Measurements from ENCODE around the gene RPL35. TPM values are rescaled to one million over a fixed set of nuclear protein-coding genes. Genes with fewer than 3 reads are reported as not detected.

RPL35 gene
- total RNA-seq, 2 experiments from 2014 or later: 2,083 to 2,096 TPM

- Mint-ChIP-seq H3K36me3 (no peaks in the 10 kb centered on the region), H3K27me3 (peaks cover 2% of the 10 kb centered on the region), H3K4me3 (no peak overlapping the region), H3K27ac (no peak overlapping the region), H3K4me1 (ENCODE audit: low read depth) (no peaks in the 10 kb centered on the region), H3K9me3 (no peaks in the 10 kb centered on the region)
- ChIA-PET CTCF (no interaction called here), POLR2A (no interaction called here)
- no peak for DNase-seq
- intact Hi-C loops (cut with micrococcal nuclease): no loop called here
Observed at GRCh38 chr9:124830593-124830992, 31.2 kb downstream of the RPL35 start.

GRCh38 chr9:124829334-124829669 is 32.5 kb downstream of the RPL35 start:
- H3K27ac Mint-ChIP-seq: no peak overlapping the region
- intact Hi-C loops (cut with micrococcal nuclease): no loop called here
- POLR2A ChIA-PET: no interaction called here

GRCh38 chr9:124828489-124829333 is 33.0 kb downstream of the RPL35 start:
- H3K27ac Mint-ChIP-seq: no peak overlapping the region
- H3K4me3 Mint-ChIP-seq: no peak overlapping the region
- ChIA-PET CTCF (no interaction called here), POLR2A (no interaction called here)
- no peaks in the 10 kb centered on the region for H3K27me3 Mint-ChIP-seq
- intact Hi-C loops (cut with micrococcal nuclease): no loop called here
- no peaks in the 10 kb centered on the region for H3K9me3 Mint-ChIP-seq
- H3K4me1 Mint-ChIP-seq (ENCODE audit: low read depth): no peaks in the 10 kb centered on the region
- no peaks in the 10 kb centered on the region for H3K36me3 Mint-ChIP-seq
- DNase-seq: no peak

More at GRCh38 chr9:124829334-124829669, 32.5 kb downstream of the RPL35 start:
- Mint-ChIP-seq H3K4me3 (no peak overlapping the region), H3K4me1 (ENCODE audit: low read depth) (no peaks in the 10 kb centered on the region), H3K36me3 (no peaks in the 10 kb centered on the region), H3K27me3 (peaks cover under 1% of the 10 kb centered on the region), H3K9me3 (no peaks in the 10 kb centered on the region)
- CTCF ChIA-PET: interaction anchor here (0.7 kb wide), 1 partner anchor 55 kb away, joined by 4 read pairs; no protein-coding TSS in a partner anchor
- no peak for DNase-seq

GRCh38 chr9:124820698-124821623 is 40.8 kb downstream of the RPL35 start:
- intact Hi-C loops (cut with micrococcal nuclease): no loop called here
- POLR2A ChIA-PET: no interaction called here
- Mint-ChIP-seq H3K27ac (no peak overlapping the region), H3K4me3 (no peak overlapping the region), H3K27me3 (peaks cover 15% of the 10 kb centered on the region), H3K9me3 (no peaks in the 10 kb centered on the region), H3K36me3 (no peaks in the 10 kb centered on the region), H3K4me1 (ENCODE audit: low read depth) (peaks cover 8% of the 10 kb centered on the region)
- DNase-seq: no peak
- CTCF ChIA-PET: no interaction called here

GRCh38 chr9:124818431-124819281 is 43.1 kb downstream of the RPL35 start:
- H3K27me3 Mint-ChIP-seq: peaks cover 15% of the 10 kb centered on the region
- H3K4me1 Mint-ChIP-seq (ENCODE audit: low read depth): peaks cover 8% of the 10 kb centered on the region
- H3K9me3 Mint-ChIP-seq: no peaks in the 10 kb centered on the region
- no peak overlapping the region for H3K4me3 Mint-ChIP-seq
- DNase-seq: peak; percentile 49
- no peak overlapping the region for H3K27ac Mint-ChIP-seq
- ChIA-PET POLR2A (no interaction called here), CTCF (interaction anchor here (1.3 kb wide), 1 partner anchor 35 kb away, joined by 4 read pairs; the partner anchor contains the start of gene WDR38)
- H3K36me3 Mint-ChIP-seq: no peaks in the 10 kb centered on the region
- intact Hi-C loops (cut with micrococcal nuclease): no loop called here

GRCh38 chr9:124815601-124816000 is 46.2 kb downstream of the RPL35 start:
- Mint-ChIP-seq H3K9me3 (no peaks in the 10 kb centered on the region), H3K36me3 (no peaks in the 10 kb centered on the region), H3K4me1 (ENCODE audit: low read depth) (peaks cover 8% of the 10 kb centered on the region), H3K27ac (no peak overlapping the region), H3K27me3 (peaks cover 13% of the 10 kb centered on the region), H3K4me3 (no peak overlapping the region)
- no peak for DNase-seq
- ChIA-PET POLR2A (no interaction called here), CTCF (no interaction called here)
- intact Hi-C loops (cut with micrococcal nuclease): no loop called here

GRCh38 chr9:124814164-124814535 is 47.6 kb downstream of the RPL35 start:
- H3K27ac Mint-ChIP-seq: no peak overlapping the region
- no peaks in the 10 kb centered on the region for H3K9me3 Mint-ChIP-seq
- ChIA-PET CTCF (no interaction called here), POLR2A (no interaction called here)
- intact Hi-C loops (cut with micrococcal nuclease): no loop called here
- H3K4me3 Mint-ChIP-seq: no peak overlapping the region
- H3K4me1 Mint-ChIP-seq (ENCODE audit: low read depth): peaks cover 8% of the 10 kb centered on the region
- no peaks in the 10 kb centered on the region for H3K36me3 Mint-ChIP-seq
- H3K27me3 Mint-ChIP-seq: peaks cover 13% of the 10 kb centered on the region
- no peak for DNase-seq

- intact Hi-C loops (cut with micrococcal nuclease): no loop called here
- no peak overlapping the region for H3K4me3 Mint-ChIP-seq
- no peaks in the 10 kb centered on the region for H3K9me3 Mint-ChIP-seq
Observed at GRCh38 chr9:124813501-124814163, 48.1 kb downstream of the RPL35 start.

GRCh38 chr9:124813041-124813440 is 48.7 kb downstream of the RPL35 start:
- Mint-ChIP-seq H3K4me3 (no peak overlapping the region), H3K9me3 (no peaks in the 10 kb centered on the region), H3K27me3 (peaks cover 9% of the 10 kb centered on the region), H3K36me3 (no peaks in the 10 kb centered on the region), H3K4me1 (ENCODE audit: low read depth) (peaks cover 1% of the 10 kb centered on the region), H3K27ac (no peak overlapping the region)
- intact Hi-C loops (cut with micrococcal nuclease): no loop called here
- ChIA-PET POLR2A (no interaction called here), CTCF (interaction anchor here (0.7 kb wide), 1 partner anchor 67 kb away, joined by 3 read pairs; no protein-coding TSS in a partner anchor)
- no peak for DNase-seq

More at GRCh38 chr9:124813501-124814163, 48.1 kb downstream of the RPL35 start:
- no peak for DNase-seq
- Mint-ChIP-seq H3K27me3 (peaks cover 13% of the 10 kb centered on the region), H3K4me1 (ENCODE audit: low read depth) (peaks cover 7% of the 10 kb centered on the region), H3K27ac (no peak overlapping the region), H3K36me3 (no peaks in the 10 kb centered on the region)
- POLR2A ChIA-PET: no interaction called here
- CTCF ChIA-PET: interaction anchor here (0.7 kb wide), 1 partner anchor 68 kb away, joined by 3 read pairs; no protein-coding TSS in a partner anchor

GRCh38 chr9:124812441-124812876 is 49.3 kb downstream of the RPL35 start:
- H3K27ac Mint-ChIP-seq: no peak overlapping the region
- H3K4me1 Mint-ChIP-seq (ENCODE audit: low read depth): no peaks in the 10 kb centered on the region
- DNase-seq: peak; percentile 21
- CTCF ChIA-PET: no interaction called here
- intact Hi-C loops (cut with micrococcal nuclease): no loop called here
- no peaks in the 10 kb centered on the region for H3K36me3 Mint-ChIP-seq
- POLR2A ChIA-PET: no interaction called here
- no peaks in the 10 kb centered on the region for H3K9me3 Mint-ChIP-seq
- H3K4me3 Mint-ChIP-seq: no peak overlapping the region
- H3K27me3 Mint-ChIP-seq: peaks cover 7% of the 10 kb centered on the region

GRCh38 chr9:124810663-124811355 is 50.9 kb downstream of the RPL35 start:
- no peak for DNase-seq
- Mint-ChIP-seq H3K9me3 (no peaks in the 10 kb centered on the region), H3K36me3 (no peaks in the 10 kb centered on the region), H3K4me1 (ENCODE audit: low read depth) (no peaks in the 10 kb centered on the region), H3K27me3 (no peaks in the 10 kb centered on the region), H3K27ac (no peak overlapping the region), H3K4me3 (no peak overlapping the region)
- intact Hi-C loops (cut with micrococcal nuclease): no loop called here
- CTCF ChIA-PET: no interaction called here
- POLR2A ChIA-PET: no interaction called here

Data from activated CD4-positive, alpha-beta memory T cell treated with anti-CD3 and anti-CD28 coated beads for 36 hours (primary cell).